Ishikawa (cell line): ENCODE measurements around the gene PITPNC1.

Experiments used
- CEBPB ChIP-seq: IDR thresholded peaks from 2 replicates; pipeline ENCODE4 v1.6.1; 2012
- CREB1 ChIP-seq: IDR thresholded peaks from 2 replicates; pipeline ENCODE4 v1.6.1; 2012; ENCODE audit warnings: low read depth
- EGR1 ChIP-seq: IDR thresholded peaks from 2 replicates; pipeline ENCODE4 v1.6.1; 2012
- EP300 ChIP-seq: IDR thresholded peaks from 2 replicates; pipeline ENCODE4 v1.6.1; 2012; ENCODE audit warnings: borderline replicate concordance
- FOXM1 ChIP-seq: IDR thresholded peaks from 2 replicates; pipeline ENCODE4 v1.6.1; 2012; ENCODE audit warnings: low read depth, borderline replicate concordance
- NFIC ChIP-seq: IDR thresholded peaks from 2 replicates; pipeline ENCODE4 v1.6.1; 2012
- RAD21 ChIP-seq: IDR thresholded peaks from 2 replicates; pipeline ENCODE4 v1.6.1; 2012; ENCODE audit warnings: low read depth
- TAF1 ChIP-seq: IDR thresholded peaks from 2 replicates; pipeline ENCODE4 v1.6.1; 2012; ENCODE audit warnings: low read depth, mild to moderate bottlenecking
- TCF12 ChIP-seq: IDR thresholded peaks from 2 replicates; pipeline ENCODE4 v1.6.1; 2012; ENCODE audit warnings: low read depth
- TEAD4 ChIP-seq: IDR thresholded peaks from 2 replicates; pipeline ENCODE4 v1.6.1; 2012
- YY1 ChIP-seq: IDR thresholded peaks from 2 replicates; pipeline ENCODE4 v1.6.1; 2012; ENCODE audit warnings: low read depth
- ZBTB7A ChIP-seq: IDR thresholded peaks from 2 replicates; pipeline ENCODE4 v1.6.1; 2012; ENCODE audit warnings: low read depth
- TF ChIP-seq, protein P1 (sequence below): IDR thresholded peaks from 2 replicates; pipeline ENCODE4 v1.6.1; 2012
- TF ChIP-seq, protein P2 (sequence below): IDR thresholded peaks from 2 replicates; pipeline ENCODE4 v1.6.1; 2012
- TF ChIP-seq, protein P3 (sequence below): IDR thresholded peaks from 2 replicates; pipeline ENCODE4 v1.6.1; 2012; ENCODE audit warnings: low read depth, mild to moderate bottlenecking

PITPNC1 gene

DNA sequence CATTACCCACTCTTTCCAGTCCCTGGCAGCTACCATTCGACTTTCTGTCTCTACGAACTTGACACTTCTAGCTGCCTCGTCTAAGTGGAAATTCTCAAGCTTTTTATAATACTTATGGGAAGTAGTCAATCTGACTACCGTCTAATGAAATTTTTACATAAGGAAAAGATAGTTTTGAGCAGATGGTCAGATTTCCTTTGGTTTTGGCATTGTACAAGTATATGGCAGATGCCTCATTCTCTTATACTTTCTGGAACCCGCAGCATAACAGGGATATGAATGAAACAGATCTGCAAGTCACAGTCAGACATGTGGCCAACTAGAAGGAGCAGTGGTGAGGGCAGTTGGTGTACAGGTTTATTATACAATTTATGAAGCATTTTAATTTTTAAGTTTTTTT lies 146.0 kb downstream of the PITPNC1 start:
- no peak for TF ChIP-seq ZBTB7A
- TF ChIP-seq CEBPB = no peak
- TF ChIP-seq TCF12 = no peak
- no peak for TF ChIP-seq FOXM1
- TF ChIP-seq NFIC = no peak

DNA sequence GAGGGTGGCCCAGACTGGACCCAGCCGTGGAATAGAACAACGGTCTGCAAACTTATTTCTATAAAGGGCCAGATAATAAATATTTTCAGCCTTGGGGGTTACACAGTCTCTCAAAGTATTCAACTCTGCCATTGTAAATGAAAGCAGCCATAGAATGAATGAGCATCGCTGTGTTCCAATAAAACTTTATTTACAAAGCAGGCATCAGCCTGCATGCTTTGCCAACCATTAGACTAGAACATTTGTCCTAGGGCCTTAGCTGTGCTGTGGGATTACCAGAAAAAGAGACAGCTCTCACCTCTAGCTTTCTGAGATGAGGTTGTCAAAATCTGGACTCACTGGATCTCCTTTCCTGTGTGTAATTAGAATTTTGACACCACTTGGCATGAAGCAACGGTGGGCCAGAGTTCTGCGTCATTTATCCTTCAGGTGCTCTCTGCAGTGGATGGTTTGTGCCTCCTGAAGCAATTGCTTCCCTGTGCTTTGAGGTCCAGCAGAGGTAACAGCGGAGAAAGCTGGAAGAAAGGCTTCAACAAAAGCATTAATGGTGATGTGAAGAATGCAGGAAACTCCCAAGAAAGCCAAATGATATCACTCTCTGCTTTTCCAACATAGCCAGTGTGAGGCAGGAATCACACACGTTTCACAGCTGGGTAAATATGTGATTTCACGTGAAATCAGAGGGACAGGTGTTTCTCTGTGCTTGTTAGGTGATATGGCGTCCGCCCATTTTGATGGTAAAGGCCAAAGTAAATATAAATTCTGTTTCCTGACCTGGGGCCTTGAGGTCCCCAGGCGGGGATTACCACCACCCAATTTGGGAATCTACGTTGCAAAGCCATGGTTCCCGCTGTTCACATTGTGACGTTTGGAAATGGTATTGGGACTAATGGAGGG lies 148.4 kb downstream of the PITPNC1 start:
- TF ChIP-seq YY1 (no peak), TCF12 (no peak), CREB1 (no peak), EGR1 (no peak), FOXM1 (no peak), TEAD4 (no peak), EP300 (no peak), NFIC (no peak), CEBPB (no peak), TAF1 (no peak)
- TF ChIP-seq, protein P1, sequence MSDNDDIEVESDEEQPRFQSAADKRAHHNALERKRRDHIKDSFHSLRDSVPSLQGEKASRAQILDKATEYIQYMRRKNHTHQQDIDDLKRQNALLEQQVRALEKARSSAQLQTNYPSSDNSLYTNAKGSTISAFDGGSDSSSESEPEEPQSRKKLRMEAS = no peak
- TF ChIP-seq, protein P2, sequence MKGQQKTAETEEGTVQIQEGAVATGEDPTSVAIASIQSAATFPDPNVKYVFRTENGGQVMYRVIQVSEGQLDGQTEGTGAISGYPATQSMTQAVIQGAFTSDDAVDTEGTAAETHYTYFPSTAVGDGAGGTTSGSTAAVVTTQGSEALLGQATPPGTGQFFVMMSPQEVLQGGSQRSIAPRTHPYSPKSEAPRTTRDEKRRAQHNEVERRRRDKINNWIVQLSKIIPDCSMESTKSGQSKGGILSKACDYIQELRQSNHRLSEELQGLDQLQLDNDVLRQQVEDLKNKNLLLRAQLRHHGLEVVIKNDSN = no peak

DNA sequence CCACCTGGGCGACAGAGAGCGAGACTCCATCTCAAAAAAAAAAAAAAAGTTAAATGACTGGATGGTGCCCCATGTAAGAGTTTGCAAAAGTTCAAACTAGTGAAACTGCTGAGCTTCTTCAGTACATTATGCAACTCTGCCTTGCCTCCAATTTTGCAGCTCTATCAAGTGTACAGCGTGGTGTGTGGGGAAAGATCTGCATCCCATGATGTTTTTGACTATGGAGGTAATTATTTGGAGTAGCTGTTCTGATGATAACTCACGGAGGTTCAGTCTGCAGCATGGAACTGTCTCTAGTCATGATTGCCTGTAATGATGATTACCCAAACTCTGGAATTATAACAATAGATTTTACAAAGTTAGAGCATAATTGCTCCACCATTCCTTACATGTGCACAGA lies 149.6 kb downstream of the PITPNC1 start:
- TF ChIP-seq EGR1 = no peak
- no peak for TF ChIP-seq FOXM1
- no peak for TF ChIP-seq YY1
- TF ChIP-seq TAF1 = no peak
- no peak for TF ChIP-seq EP300
- no peak for TF ChIP-seq ZBTB7A
- TF ChIP-seq, protein P1 = no peak
- TF ChIP-seq, protein P3, sequence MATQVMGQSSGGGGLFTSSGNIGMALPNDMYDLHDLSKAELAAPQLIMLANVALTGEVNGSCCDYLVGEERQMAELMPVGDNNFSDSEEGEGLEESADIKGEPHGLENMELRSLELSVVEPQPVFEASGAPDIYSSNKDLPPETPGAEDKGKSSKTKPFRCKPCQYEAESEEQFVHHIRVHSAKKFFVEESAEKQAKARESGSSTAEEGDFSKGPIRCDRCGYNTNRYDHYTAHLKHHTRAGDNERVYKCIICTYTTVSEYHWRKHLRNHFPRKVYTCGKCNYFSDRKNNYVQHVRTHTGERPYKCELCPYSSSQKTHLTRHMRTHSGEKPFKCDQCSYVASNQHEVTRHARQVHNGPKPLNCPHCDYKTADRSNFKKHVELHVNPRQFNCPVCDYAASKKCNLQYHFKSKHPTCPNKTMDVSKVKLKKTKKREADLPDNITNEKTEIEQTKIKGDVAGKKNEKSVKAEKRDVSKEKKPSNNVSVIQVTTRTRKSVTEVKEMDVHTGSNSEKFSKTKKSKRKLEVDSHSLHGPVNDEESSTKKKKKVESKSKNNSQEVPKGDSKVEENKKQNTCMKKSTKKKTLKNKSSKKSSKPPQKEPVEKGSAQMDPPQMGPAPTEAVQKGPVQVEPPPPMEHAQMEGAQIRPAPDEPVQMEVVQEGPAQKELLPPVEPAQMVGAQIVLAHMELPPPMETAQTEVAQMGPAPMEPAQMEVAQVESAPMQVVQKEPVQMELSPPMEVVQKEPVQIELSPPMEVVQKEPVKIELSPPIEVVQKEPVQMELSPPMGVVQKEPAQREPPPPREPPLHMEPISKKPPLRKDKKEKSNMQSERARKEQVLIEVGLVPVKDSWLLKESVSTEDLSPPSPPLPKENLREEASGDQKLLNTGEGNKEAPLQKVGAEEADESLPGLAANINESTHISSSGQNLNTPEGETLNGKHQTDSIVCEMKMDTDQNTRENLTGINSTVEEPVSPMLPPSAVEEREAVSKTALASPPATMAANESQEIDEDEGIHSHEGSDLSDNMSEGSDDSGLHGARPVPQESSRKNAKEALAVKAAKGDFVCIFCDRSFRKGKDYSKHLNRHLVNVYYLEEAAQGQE = no peak
- TF ChIP-seq NFIC = no peak
- TF ChIP-seq TCF12 = no peak
- no peak for TF ChIP-seq TEAD4
- no peak for TF ChIP-seq RAD21
- TF ChIP-seq, protein P2 = no peak
- TF ChIP-seq CREB1 = no peak
- no peak for TF ChIP-seq CEBPB

DNA sequence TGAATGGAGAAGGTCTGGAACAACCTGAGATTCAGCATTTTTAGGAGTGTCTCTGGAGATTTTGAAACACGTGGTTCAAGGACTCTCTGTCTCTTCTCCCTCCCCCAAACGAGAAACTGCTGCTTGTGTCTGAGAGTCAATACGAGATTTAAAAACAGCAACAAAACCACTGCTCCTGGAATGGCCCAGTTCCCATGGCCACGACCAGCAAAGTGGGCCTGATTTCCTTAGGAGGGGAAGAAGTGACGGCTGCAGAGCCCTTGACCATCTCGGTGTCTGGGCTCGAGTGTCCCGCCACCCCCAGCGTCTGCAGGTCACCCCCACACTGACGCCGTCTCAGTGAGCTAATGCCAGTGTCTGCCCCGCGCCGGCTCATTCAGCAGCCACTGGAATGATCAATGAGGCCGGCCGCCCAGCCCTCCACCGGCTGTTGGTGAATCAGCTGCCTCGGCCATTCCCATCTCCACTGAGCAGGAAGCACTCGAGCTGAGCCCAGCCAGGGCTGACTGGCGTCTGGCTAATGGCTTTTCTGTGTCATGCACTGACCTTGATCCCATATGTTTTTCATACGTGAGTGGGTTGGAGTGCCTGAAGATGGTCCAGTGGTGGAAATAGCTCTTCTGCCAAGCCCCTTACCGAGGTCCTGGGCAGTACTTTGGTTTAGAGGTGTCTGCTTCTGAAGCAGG lies 151.8 kb downstream of the PITPNC1 start:
- no peak for TF ChIP-seq FOXM1
- TF ChIP-seq RAD21 = no peak
- TF ChIP-seq, protein P3 = no peak
- no peak for TF ChIP-seq CREB1
- TF ChIP-seq EGR1 = no peak
- TF ChIP-seq YY1 = no peak
- no peak for TF ChIP-seq NFIC
- TF ChIP-seq, protein P1 = no peak
- no peak for TF ChIP-seq ZBTB7A
- TF ChIP-seq TEAD4 = no peak
- TF ChIP-seq CEBPB = no peak
- TF ChIP-seq, protein P2 = no peak
- TF ChIP-seq TAF1 = no peak
- TF ChIP-seq TCF12 = no peak
- no peak for TF ChIP-seq EP300
